A549 (cell line): ENCODE measurements around the gene KRT6C. TPM values are rescaled to one million over a fixed set of nuclear protein-coding genes. Genes with fewer than 3 reads are reported as not detected.

Experiments used
- ATAC-seq, 2 experiments: fragments of 200-7000 bp in 1 of 2; fragments of >200 bp in 1 of 2; cut with Nextera tagmentation in 1 of 2; cut with Tn5 transposase in 1 of 2; 3 replicates each; pipeline versions ENCODE4 v1.8.0 to v1.9.1; 2018 to 2020; ENCODE audit warnings: mild to moderate bottlenecking in 1 of 2, moderate library complexity in 1 of 2
- CTCF ChIA-PET: fragments of 300-600 bp; sonication (Branson Sonifier 250); formaldehyde crosslinking; extraction: SDS; loops from one replicate; lab custom pipeline; 2021; ENCODE audit warnings: antibody characterized with exemption, inconsistent platforms; lab: Yijun Ruan, JAX
- POLR2A ChIA-PET: fragments of 350-600 bp; formaldehyde crosslinking; extraction: SDS; loops from one replicate; lab custom pipeline; 2021; ENCODE audit warnings: antibody characterized with exemption, inconsistent platforms; lab: Yijun Ruan, JAX
- DNase-seq, 2 experiments: peaks; one replicate each; pipeline versions ENCODE4 v3.0.0 to v3.0.0-alpha.2; 2011 to 2016; ENCODE audit warnings: low read depth in 1 of 2, low spot score in 1 of 2
- FAIRE-seq: peaks from 2 replicates; lab custom pipeline; 2011; peaks lifted over from hg19 to GRCh38; lab: Jason Lieb, UNC
- H3K27ac ChIP-seq, 2 experiments: fragments of >200 bp; sonication (Bioruptor Twin); formaldehyde crosslinking; 3 replicates each; pipeline ENCODE4 v1.5.1; 2016 to 2017
- H3K4me1 ChIP-seq: fragments of >200 bp; sonication (Bioruptor Twin); formaldehyde crosslinking; 3 replicates; pipeline ENCODE4 v1.6.1; 2016
- H3K4me2 ChIP-seq: fragments of >200 bp; sonication (Bioruptor Twin); formaldehyde crosslinking; 3 replicates; pipeline ENCODE4 v1.6.1; 2016
- H3K4me3 ChIP-seq: fragments of >200 bp; sonication (Bioruptor Twin); formaldehyde crosslinking; 3 replicates; pipeline ENCODE4 v1.5.1; 2016
- H3K9me3 ChIP-seq: fragments of >200 bp; sonication (Bioruptor Twin); formaldehyde crosslinking; 3 replicates; pipeline ENCODE4 v1.6.1; 2016
- BCL3 ChIP-seq: fragments of >200 bp; sonication (Bioruptor Twin); formaldehyde crosslinking; IDR thresholded peaks from 3 replicates; pipeline ENCODE4 v1.6.1; 2016
- CBX2 ChIP-seq: fragments of 200-600 bp; sonication (generic); IDR thresholded peaks from 2 replicates; pipeline ENCODE4 v1.6.1; 2016; ENCODE audit warnings: low read depth, mild to moderate bottlenecking, borderline replicate concordance
- CHD2 ChIP-seq: fragments of 150-350 bp; IDR thresholded peaks from 2 replicates; pipeline ENCODE4 v1.6.1; 2014; ENCODE audit warnings: low read length; ENCODE audit not compliant: partially characterized antibody
- ESRRA ChIP-seq: fragments of 150-350 bp; IDR thresholded peaks from 2 replicates; pipeline ENCODE4 v1.6.1; 2014; ENCODE audit warnings: mild to moderate bottlenecking, low read length, borderline replicate concordance
- HES2 ChIP-seq: fragments of >200 bp; sonication (Bioruptor Twin); formaldehyde crosslinking; IDR thresholded peaks from 2 replicates; pipeline ENCODE4 v1.6.1; 2016
- HOXB13 ChIP-seq: fragments of 250-450 bp; sonication (Bioruptor Pico); IDR thresholded peaks from 2 replicates; pipeline ENCODE4 v1.5.0; 2020; ENCODE audit warnings: low read depth, mild to moderate bottlenecking, moderate library complexity
- JUNB ChIP-seq: fragments of >200 bp; sonication (Bioruptor Twin); formaldehyde crosslinking; IDR thresholded peaks from 2 replicates; pipeline ENCODE4 v1.6.1; 2016
- MAFK ChIP-seq: fragments of 450-650 bp; IDR thresholded peaks from 2 replicates; pipeline ENCODE4 v1.6.1; 2014; ENCODE audit not compliant: partially characterized antibody
- MYC ChIP-seq: IDR thresholded peaks from 2 replicates; pipeline ENCODE4 v1.6.1; 2012; ENCODE audit warnings: mild to moderate bottlenecking, inconsistent platforms, low read length, improper control_type of control experiment, borderline replicate concordance
- NR3C1 ChIP-seq: fragments of >200 bp; sonication (Bioruptor Twin); formaldehyde crosslinking; IDR thresholded peaks from 3 replicates; pipeline ENCODE4 v1.6.1; 2017
- RAD21 ChIP-seq, 2 experiments: fragments of >200 bp in 1 of 2; sonication (Bioruptor Twin) in 1 of 2; formaldehyde crosslinking in 1 of 2; IDR thresholded peaks in 1 of 2; conservative IDR thresholded peaks in 1 of 2; 2 replicates in 1 of 2; 3 replicates in 1 of 2; pipeline ENCODE4 v1.6.1; 2012 to 2018; ENCODE audit warnings: inconsistent platforms in 1 of 2
- SMC3 ChIP-seq: fragments of >200 bp; sonication (Bioruptor Twin); formaldehyde crosslinking; IDR thresholded peaks from 3 replicates; pipeline ENCODE4 v1.6.1; 2018; ENCODE audit warnings: inconsistent platforms
- SREBF2 ChIP-seq: fragments of 450-650 bp; IDR thresholded peaks from 2 replicates; pipeline ENCODE4 v1.6.1; 2014; ENCODE audit warnings: mild to moderate bottlenecking, moderate library complexity
- ZSCAN20 ChIP-seq: fragments of 250-450 bp; sonication (Bioruptor Pico); IDR thresholded peaks from 2 replicates; pipeline ENCODE4 v1.8.0; 2022; ENCODE audit warnings: mild to moderate bottlenecking, moderate library complexity
- WGBS: methylation state at CpG from one replicate; pipeline ENCODE4 v1.1.6; 2017; ENCODE audit errors: missing lambda C conversion rate; 5-methylcytosine and 5-hydroxymethylcytosine counted together
- polyA plus RNA-seq, 4 experiments: library from polyadenylated mRNA; depleted of rRNA in 3 of 4; stranded (reverse); fragments of >200 nt; fragmentation: RNase III in 1 of 4; extraction: RNeasy Plus Mini Kit Qiagen cat#74134 plus additional on column Dnase treatment in 1 of 4; gene quantifications; 2 replicates in 3 of 4; 3 replicates in 1 of 4; pipeline ENCODE4 v1.2.3, GENCODE V29; 2011 to 2017
- TF ChIP-seq, protein P1 (sequence below): fragments of 250-450 bp; sonication (Bioruptor Pico); IDR thresholded peaks from 2 replicates; pipeline ENCODE4 v1.5.0; 2021; ENCODE audit warnings: mild to moderate bottlenecking, moderate library complexity, borderline replicate concordance

KRT6C gene
- polyA plus RNA-seq, 2 of the 4 experiments (the other 2 are of a cell fraction) = not detected

- peak overlapping the region; percentile 62 to 80 for H3K27ac ChIP-seq
- ChIA-PET CTCF (interaction anchor here (1.2 to 2.9 kb wide), 4 partner anchors 10 to 104 kb away, joined by 3 to 13 read pairs (median 4); no protein-coding TSS in a partner anchor), POLR2A (no interaction called here)
- FAIRE-seq = no peak
- DNase-seq = no peak
- H3K9me3 ChIP-seq = no peaks in the 10 kb centered on the region
- peak; percentile 10 to 42; a peak in 3 of 6 replicates for ATAC-seq
- H3K4me3 ChIP-seq = no peak overlapping the region
- peaks cover 40% of the 10 kb centered on the region for H3K4me1 ChIP-seq
- H3K4me2 ChIP-seq = peak overlapping the region; percentile 44
- TF ChIP-seq CHD2 = no peak
- TF ChIP-seq ZSCAN20 (CRISPR knock-in tag) = no peak
- no peak for TF ChIP-seq MYC
- TF ChIP-seq SREBF2 = no peak
- TF ChIP-seq HOXB13 = no peak
- TF ChIP-seq JUNB = no peak
- no peak for TF ChIP-seq ESRRA
- TF ChIP-seq CBX2 = no peak
- TF ChIP-seq BCL3 = no peak
- no peak for TF ChIP-seq RAD21 (conservative IDR thresholded peaks at IDR 0.05 in 1 of 2, IDR thresholded peaks at IDR 0.05 in 1 of 2)
- 44% methylated on average over 2 of the region's 2 CpGs for WGBS
Observed at GRCh38 chr12:52496054-52496453, 22.4 kb upstream of the KRT6C start.

DNA sequence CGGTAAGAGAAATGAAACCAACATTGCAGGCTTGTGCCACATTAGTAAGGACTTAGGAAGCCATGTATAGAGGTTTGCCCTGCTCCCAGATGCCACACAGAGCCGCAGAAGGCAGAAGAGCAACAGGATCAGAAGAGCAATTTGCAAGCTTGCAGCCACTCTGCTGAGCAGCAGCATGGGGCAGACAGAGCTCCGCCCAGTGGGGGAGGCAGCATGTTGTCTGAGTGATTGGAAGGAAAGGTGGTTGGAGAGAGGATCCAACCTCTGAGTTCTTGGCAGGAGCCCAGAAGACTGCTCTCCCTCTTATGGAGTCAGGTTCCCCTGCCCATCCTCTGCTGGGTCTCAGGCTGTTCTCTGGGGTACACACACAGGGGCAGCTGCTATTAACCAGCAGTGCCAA lies 21.8 kb upstream of the KRT6C start:
- peak overlapping the region; percentile 62 to 80; a peak in 4 of 6 replicates for H3K27ac ChIP-seq
- CTCF ChIA-PET = interaction anchor here (0.9 to 2.9 kb wide), 8 partner anchors 11 to 389 kb away, joined by 3 to 13 read pairs (median 3); no protein-coding TSS in a partner anchor
- peak; percentile 43 to 74; a peak in 3 of 6 replicates for ATAC-seq
- no peak overlapping the region for H3K4me3 ChIP-seq
- TF ChIP-seq MAFK (peak; percentile 20), ZSCAN20 (CRISPR knock-in tag) (no peak)
- TF ChIP-seq, all 56 proteins: peak for 1
- Histone ChIP-seq H3K4me2 (peak overlapping the region; percentile 44), H3K9me3 (no peaks in the 10 kb centered on the region), H3K4me1 (peaks cover 40% of the 10 kb centered on the region)
- POLR2A ChIA-PET = no interaction called here
- WGBS = 60% methylated on average over 3 of the region's 3 CpGs
- FAIRE-seq (no peak), DNase-seq (peak; percentile 41 to 42)

DNA sequence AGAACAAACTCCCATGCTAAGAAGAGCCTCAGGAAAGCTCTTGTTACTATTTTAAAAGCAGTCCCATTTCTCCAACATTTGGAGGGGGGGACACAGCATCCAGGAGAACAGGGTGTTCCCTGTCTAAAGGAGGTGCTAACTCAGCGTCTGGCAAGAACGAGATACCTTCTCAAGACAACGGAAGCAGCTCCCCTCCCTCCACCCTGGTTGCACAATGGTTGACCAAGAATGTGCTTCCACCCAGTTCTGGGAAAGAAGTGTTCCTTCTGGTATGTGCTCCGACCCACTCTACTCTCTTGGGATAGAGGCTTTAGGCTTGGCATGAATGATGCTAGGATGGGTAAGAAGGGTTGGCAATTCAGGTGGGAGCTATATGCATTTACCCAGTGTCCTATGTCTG lies 20.9 kb upstream of the KRT6C start:
- no peak for ATAC-seq
- POLR2A ChIA-PET = no interaction called here
- Histone ChIP-seq H3K4me1 (peaks cover 37% of the 10 kb centered on the region), H3K4me2 (peak overlapping the region; percentile 44; the same call in 2 of the 3 replicates), H3K9me3 (no peaks in the 10 kb centered on the region), H3K4me3 (no peak overlapping the region), H3K27ac (peak overlapping the region in 1 of 2 experiments; percentile 80; a peak in 3 of 6 replicates)
- FAIRE-seq = no peak
- CTCF ChIA-PET = interaction anchor here (0.9 to 2.9 kb wide), 9 partner anchors 8 to 390 kb away, joined by 3 to 13 read pairs (median 4); no protein-coding TSS in a partner anchor
- WGBS = 75% methylated on average over 4 of the region's 4 CpGs
- no peak for TF ChIP-seq SMC3
- TF ChIP-seq HES2 = no peak
- no peak for TF ChIP-seq ZSCAN20 (CRISPR knock-in tag)
- DNase-seq = no peak

- CTCF ChIA-PET = interaction anchor here (0.9 to 1.6 kb wide), 6 partner anchors 9 to 391 kb away, joined by 3 to 4 read pairs (median 4); no protein-coding TSS in a partner anchor
- Histone ChIP-seq H3K4me3 (no peak overlapping the region), H3K4me2 (no peak overlapping the region), H3K4me1 (peaks cover 37% of the 10 kb centered on the region), H3K27ac (peak overlapping the region in 1 of 2 experiments; percentile 12; a peak in 1 of 6 replicates), H3K9me3 (no peaks in the 10 kb centered on the region)
- FAIRE-seq (no peak), ATAC-seq (no peak), DNase-seq (no peak)
- POLR2A ChIA-PET = no interaction called here
- WGBS = 81% methylated on average over 1 of the region's 1 CpG
- TF ChIP-seq NR3C1 = no peak
- TF ChIP-seq, protein P1, sequence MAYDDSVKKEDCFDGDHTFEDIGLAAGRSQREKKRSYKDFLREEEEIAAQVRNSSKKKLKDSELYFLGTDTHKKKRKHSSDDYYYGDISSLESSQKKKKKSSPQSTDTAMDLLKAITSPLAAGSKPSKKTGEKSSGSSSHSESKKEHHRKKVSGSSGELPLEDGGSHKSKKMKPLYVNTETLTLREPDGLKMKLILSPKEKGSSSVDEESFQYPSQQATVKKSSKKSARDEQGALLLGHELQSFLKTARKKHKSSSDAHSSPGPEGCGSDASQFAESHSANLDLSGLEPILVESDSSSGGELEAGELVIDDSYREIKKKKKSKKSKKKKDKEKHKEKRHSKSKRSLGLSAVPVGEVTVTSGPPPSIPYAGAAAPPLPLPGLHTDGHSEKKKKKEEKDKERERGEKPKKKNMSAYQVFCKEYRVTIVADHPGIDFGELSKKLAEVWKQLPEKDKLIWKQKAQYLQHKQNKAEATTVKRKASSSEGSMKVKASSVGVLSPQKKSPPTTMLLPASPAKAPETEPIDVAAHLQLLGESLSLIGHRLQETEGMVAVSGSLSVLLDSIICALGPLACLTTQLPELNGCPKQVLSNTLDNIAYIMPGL (CRISPR knock-in tag) = no peak
Observed at GRCh38 chr12:52494100-52494499, 20.5 kb upstream of the KRT6C start.
